Measurements from ENCODE around the gene AGAP1. TPM values are rescaled to one million over a fixed set of nuclear protein-coding genes. Genes with fewer than 3 reads are reported as not detected.

Gene AGAP1
- total RNA-seq, 1 experiment from 2014 or later, result 25.8 TPM

- Histone ChIP-seq H3K4ac (ENCODE audit: low read depth, low read length) (no peak overlapping the region), H2BK15ac (ENCODE audit: low read depth, low read length) (no peak overlapping the region), H2BK20ac (ENCODE audit: low read depth, low read length, poor library complexity, severe bottlenecking) (no peak overlapping the region), H4K8ac (replicated peaks; ENCODE audit: insufficient read length, low read depth, low read length) (no peak overlapping the region), H2BK12ac (ENCODE audit: insufficient read length, low read depth, low read length) (no peak overlapping the region), H2BK120ac (ENCODE audit: low read depth, low read length, poor library complexity, severe bottlenecking) (no peak overlapping the region), H4K91ac (ENCODE audit: insufficient read length, low read depth, low read length) (no peak overlapping the region), H3K23ac (ENCODE audit: insufficient read length, low read depth, low read length) (no peak overlapping the region), H2BK5ac (ENCODE audit: insufficient read length, low read length) (no peak overlapping the region), H3K79me1 (ENCODE audit: insufficient read depth, low read depth, low read length, poor library complexity, severe bottlenecking) (no peaks in the 10 kb centered on the region), H3K9me3 (ENCODE audit: control insufficient read depth, low read depth, low read length) (no peaks in the 10 kb centered on the region), H2AFZ (ENCODE audit: low read length) (no peak overlapping the region), H3K27ac (ENCODE audit: insufficient read length, low read depth, low read length) (no peak overlapping the region), H3K4me1 (ENCODE audit: insufficient read depth, low read length) (peaks cover 8% of the 10 kb centered on the region; the same call in 1 of the 2 replicates), H3K18ac (ENCODE audit: insufficient read length, low read depth, low read length) (no peak overlapping the region), H3K23me2 (ENCODE audit: insufficient read length, low read depth, low read length, poor library complexity, severe bottlenecking) (peaks cover 11% of the 10 kb centered on the region), H3K14ac (ENCODE audit: insufficient read depth, low read length) (no peak overlapping the region; the same call in 1 of the 2 replicates), H3K4me2 (ENCODE audit: insufficient read depth, insufficient read length, low read length) (peak overlapping the region; percentile 47), H3K79me2 (ENCODE audit: insufficient read depth, low read length) (peaks cover 3% of the 10 kb centered on the region; the same call in 1 of the 2 replicates), H3K56ac (ENCODE audit: insufficient read length, low read depth, low read length) (no peak overlapping the region), H3K27me3 (ENCODE audit: insufficient read depth, low read length) (no peaks in the 10 kb centered on the region; the same call in 1 of the 2 replicates), H3K9ac (ENCODE audit: extremely low read depth, insufficient read length, low read length) (no peak overlapping the region), H2AK5ac (ENCODE audit: insufficient read length, low read length) (no peak overlapping the region), H4K5ac (ENCODE audit: insufficient read length, low read depth, low read length) (no peak overlapping the region), H4K20me1 (ENCODE audit: control insufficient read depth, insufficient read depth, insufficient read length) (no peaks in the 10 kb centered on the region), H3T11ph (ENCODE audit: low read length) (no peak overlapping the region)
- no peak overlapping the region for H3K27ac Mint-ChIP-seq
- WGBS (ENCODE audit: extremely low coverage, insufficient read length, low lambda C conversion rate), result no CpG with 5 or more reads among the region's 148 CpGs
- peaks cover 36 to 46% of the 10 kb centered on the region in 2 experiments for H3K4me1 Mint-ChIP-seq
- H3K9me3 Mint-ChIP-seq, result no peaks in the 10 kb centered on the region
- peaks cover 25% of the 10 kb centered on the region for H3K27me3 Mint-ChIP-seq (ENCODE audit: low read depth)
- TF ChIP-seq CTCF (conservative IDR thresholded peaks at IDR 0.05), result peak; percentile 60; the same call in 2 of the 3 replicates
- peak overlapping the region in 1 of 2 experiments; percentile 60; a peak in 1 of 5 replicates for H3K4me3 Mint-ChIP-seq
- peak; percentile 62 for DNase-seq
- no peaks in the 10 kb centered on the region for H3K36me3 Mint-ChIP-seq (ENCODE audit: insufficient read depth in 1 of 3, low read depth in 3 of 3)
Observed at GRCh38 chr2:235669983-235670962, 176.4 kb downstream of the AGAP1 start.

All from H9 (cell line).